HCT116 (cell line): Measurements from ENCODE around the gene ARHGEF25. TPM values are rescaled to one million over a fixed set of nuclear protein-coding genes. Genes with fewer than 3 reads are reported as not detected.

Experiments
- ATAC-seq: fragments of 200-7000 bp; cut with Tn5 transposase; 2 replicates; pipeline ENCODE4 v1.9.1; 2020; ENCODE audit warnings: mild to moderate bottlenecking, moderate library complexity
- BruUV-seq: library from RNA; stranded (reverse); fragments of 400-500 nt; replicated peaks from 2 replicates; lab custom pipeline; 2021; lab: Mats Ljungman, UMichigan
- CTCF ChIA-PET: fragments of 300-600 bp; sonication (Branson Sonifier 250); formaldehyde crosslinking; loops from one replicate; lab custom pipeline; 2021; ENCODE audit warnings: antibody characterized with exemption; lab: Charles Lee
- POLR2A ChIA-PET: fragments of 300-600, 350-600 bp; sonication (Branson Sonifier 250); formaldehyde crosslinking; loops from one replicate; lab custom pipeline; 2021; ENCODE audit warnings: antibody characterized with exemption; lab: Charles Lee
- RAD21 ChIA-PET, 2 experiments: fragments of 300-600 bp; sonication (Branson Sonifier 250); formaldehyde crosslinking; loops; one replicate each; lab custom pipeline; 2023; ENCODE audit warnings: low total read pairs in 2 of 2; ENCODE audit not compliant: uncharacterized antibody in 2 of 2, unreplicated experiment in 2 of 2, low non-redundant PET in 1 of 2; lab: Charles Lee
- DNase-seq: peaks from one replicate; pipeline ENCODE4 v3.0.0-alpha.2; 2010; ENCODE audit warnings: low read depth, low spot score
- H2AFZ ChIP-seq: fragments of 200-600 bp; shearing (Covaris generic), sonication (generic); 2 replicates; pipeline ENCODE4 v1.6.1; 2017; ENCODE audit warnings: low read depth, mixed run types, mixed read lengths, antibody characterized with exemption, low read length; ENCODE audit not compliant: poor library complexity, severe bottlenecking
- H3K27ac ChIP-seq: 2 replicates; pipeline ENCODE4 v1.5.1; 2012; ENCODE audit warnings: low read depth, low read length
- H3K27me3 ChIP-seq: fragments of 200-600 bp; sonication (generic); 2 replicates; pipeline ENCODE4 v1.6.1; 2016; ENCODE audit warnings: mixed run types, low read length, mixed read lengths; ENCODE audit not compliant: insufficient read depth
- H3K36me3 ChIP-seq, 2 experiments: fragments of 200-500 bp in 1 of 2; fragments of 200-600 bp in 1 of 2; sonication (Bioruptor generic) in 1 of 2; sonication (generic) in 1 of 2; 2 replicates each; pipeline versions ENCODE4 v1.5.1 to v1.6.1; 2014 to 2016; ENCODE audit warnings: low read length in 2 of 2, inconsistent platforms in 1 of 2, mixed read lengths in 1 of 2, mixed run types in 1 of 2; ENCODE audit not compliant: insufficient read depth in 2 of 2, control insufficient read depth in 1 of 2
- H3K4me1 ChIP-seq, 2 experiments: fragments of 200-600 bp in 1 of 2; sonication (generic) in 1 of 2; 2 replicates each; pipeline versions ENCODE4 v1.5.1 to v1.6.1; 2012 to 2017; ENCODE audit warnings: low read length in 2 of 2, inconsistent platforms in 1 of 2, mild to moderate bottlenecking in 1 of 2, mixed read lengths in 1 of 2, mixed run types in 1 of 2, moderate library complexity in 1 of 2; ENCODE audit not compliant: insufficient read depth in 2 of 2, control insufficient read depth in 1 of 2
- H3K4me2 ChIP-seq: fragments of 200-600 bp; sonication (generic); 2 replicates; pipeline ENCODE4 v1.6.1; 2017; ENCODE audit warnings: mixed run types, low read length, mixed read lengths
- H3K4me3 ChIP-seq, 2 experiments: fragments of 200-600 bp in 1 of 2; sonication (generic) in 1 of 2; replicated peaks in 1 of 2; 2 replicates each; pipeline ENCODE4 v1.5.1; 2011 to 2016; ENCODE audit warnings: low read length in 2 of 2, control low read depth in 1 of 2, low read depth in 1 of 2, mild to moderate bottlenecking in 1 of 2, mixed read lengths in 1 of 2, mixed run types in 1 of 2
- H3K79me2 ChIP-seq: fragments of 200-600 bp; sonication (generic); 2 replicates; pipeline ENCODE4 v1.6.1; 2017; ENCODE audit warnings: mild to moderate bottlenecking, mixed run types, low read length, moderate library complexity, mixed read lengths; ENCODE audit not compliant: insufficient read depth
- H3K9ac ChIP-seq: fragments of 200-600 bp; sonication (generic); 2 replicates; pipeline ENCODE4 v1.6.1; 2016; ENCODE audit warnings: low read length, mixed read lengths
- H3K9me2 ChIP-seq: fragments of 200-600 bp; sonication (generic), shearing (Covaris generic); 2 replicates; pipeline ENCODE4 v1.6.1; 2017; ENCODE audit warnings: mixed run types, mild to moderate bottlenecking, moderate library complexity; ENCODE audit not compliant: insufficient read depth
- H3K9me3 ChIP-seq, 2 experiments: fragments of 200-500 bp in 1 of 2; fragments of 200-600 bp in 1 of 2; sonication (Bioruptor generic) in 1 of 2; sonication (generic) in 1 of 2; 2 replicates each; pipeline ENCODE4 v1.6.1; 2014 to 2017; ENCODE audit warnings: low read length in 2 of 2, mixed read lengths in 2 of 2, inconsistent platforms in 1 of 2, low read depth in 1 of 2, mild to moderate bottlenecking in 1 of 2, mixed run types in 1 of 2, moderate library complexity in 1 of 2; ENCODE audit not compliant: control insufficient read depth in 1 of 2, insufficient read depth in 1 of 2
- H4K20me1 ChIP-seq: fragments of 200-600 bp; sonication (generic), shearing (Covaris generic); 2 replicates; pipeline ENCODE4 v1.6.1; 2017; ENCODE audit warnings: mixed run types, mild to moderate bottlenecking, moderate library complexity; ENCODE audit not compliant: insufficient read depth
- CEBPB ChIP-seq: IDR thresholded peaks from 2 replicates; pipeline ENCODE4 v1.6.1; 2012; ENCODE audit warnings: low read depth
- EGR1 ChIP-seq: IDR thresholded peaks from 2 replicates; pipeline ENCODE4 v1.6.1; 2012; ENCODE audit warnings: low read depth
- EZH2phosphoT487 ChIP-seq: fragments of 200-600 bp; IDR thresholded peaks from 2 replicates; pipeline ENCODE4 v1.6.1; 2018; ENCODE audit warnings: antibody characterized with exemption, borderline replicate concordance
- FOSL1 ChIP-seq: IDR thresholded peaks from 2 replicates; pipeline ENCODE4 v1.6.1; 2012; ENCODE audit warnings: low read depth
- POLR2AphosphoS5 ChIP-seq: IDR thresholded peaks from 2 replicates; pipeline ENCODE4 v1.6.1; 2011; ENCODE audit warnings: mild to moderate bottlenecking, low read depth, low read length, moderate library complexity
- RAD21 ChIP-seq: IDR thresholded peaks from 2 replicates; pipeline ENCODE4 v1.6.1; 2012; ENCODE audit warnings: low read depth, mild to moderate bottlenecking
- SIN3A ChIP-seq: IDR thresholded peaks from 2 replicates; pipeline ENCODE4 v1.6.1; 2012; ENCODE audit warnings: low read depth
- ZFX ChIP-seq: fragments of 450-650 bp; IDR thresholded peaks from 2 replicates; pipeline ENCODE4 v1.6.1; 2017
- intact Hi-C: fragments of 100-400 bp; cut with micrococcal nuclease; formaldehyde crosslinking; loops from 2 replicates; pipeline ENCODE4 v1.10.0; 2022
- total RNA-seq: library from RNA; stranded (reverse); gene quantifications from one replicate; pipeline ENCODE4 v1.2.1, GENCODE V29; 2021; ENCODE audit not compliant: unreplicated experiment
- TF ChIP-seq, protein P1 (sequence below): IDR thresholded peaks from 2 replicates; pipeline ENCODE4 v1.6.1; 2012
- TF ChIP-seq, protein P2 (sequence below): IDR thresholded peaks from 2 replicates; pipeline ENCODE4 v1.6.1; 2012; ENCODE audit warnings: low read depth

Gene ARHGEF25
- total RNA-seq, 1 experiment from 2014 or later, result 3.6 TPM

DNA sequence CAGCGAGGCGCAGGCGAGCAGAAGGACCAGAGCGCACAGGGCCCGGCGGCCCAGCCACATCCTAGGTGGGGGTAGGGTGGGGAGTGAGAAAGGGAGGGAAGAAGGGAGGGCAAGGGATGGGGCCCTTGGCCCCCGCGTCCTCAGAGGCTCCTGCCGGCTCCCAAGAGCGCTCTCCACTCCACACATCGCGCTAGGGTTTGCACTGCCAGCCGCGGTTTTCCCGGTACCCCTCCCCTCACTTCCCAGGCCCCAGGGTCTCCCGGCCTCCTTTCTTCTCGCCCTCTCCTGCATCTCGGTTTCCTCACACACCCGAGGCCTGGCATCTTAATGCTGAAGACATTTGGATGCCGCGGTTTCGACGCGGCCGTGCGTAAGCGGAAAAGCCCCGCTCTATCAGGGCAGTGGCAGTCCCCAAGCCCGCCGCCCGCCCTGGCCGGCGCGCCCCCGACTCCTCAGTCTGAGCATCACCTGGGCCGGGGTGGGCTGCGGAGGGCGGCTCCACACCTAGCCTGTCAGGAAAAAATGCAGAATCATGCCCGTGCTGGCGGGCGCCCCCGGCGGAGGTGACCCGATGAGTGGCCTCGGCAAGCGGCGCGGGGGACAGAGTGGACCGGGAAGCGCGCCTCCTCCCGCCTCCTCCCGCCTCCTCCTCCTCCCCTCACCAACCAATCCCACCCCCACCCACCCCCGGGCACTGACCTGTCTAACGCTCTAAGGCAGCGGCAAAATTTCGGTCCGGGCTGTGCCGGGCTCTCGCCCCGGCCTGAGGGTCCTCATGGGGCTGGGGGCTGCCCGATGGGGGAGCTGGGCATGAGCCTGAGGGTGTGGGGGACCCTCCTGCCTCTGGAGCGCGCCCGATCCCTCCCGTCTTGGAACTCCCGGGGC lies 21.1 kb downstream of the ARHGEF25 start:
- BruUV-seq, result TSS peak; percentile 50
- Histone ChIP-seq H2AFZ (no peak overlapping the region), H3K4me2 (peak overlapping the region; percentile 92), H3K36me3 (peaks cover 0 to 10% of the 10 kb centered on the region in 2 experiments; a peak in 1 of 4 replicates), H3K4me3 (peak overlapping the region; percentile 71 to 92), H3K9me3 (no peaks in the 10 kb centered on the region), H3K9ac (peak overlapping the region; percentile 86), H3K79me2 (peaks cover 13% of the 10 kb centered on the region), H3K27ac (peak overlapping the region; percentile 77), H4K20me1 (no peaks in the 10 kb centered on the region), H3K9me2 (no peaks in the 10 kb centered on the region), H3K4me1 (peaks cover 12 to 21% of the 10 kb centered on the region in 2 experiments), H3K27me3 (no peaks in the 10 kb centered on the region)
- ATAC-seq, result peak; percentile 56
- TF ChIP-seq, protein P1, sequence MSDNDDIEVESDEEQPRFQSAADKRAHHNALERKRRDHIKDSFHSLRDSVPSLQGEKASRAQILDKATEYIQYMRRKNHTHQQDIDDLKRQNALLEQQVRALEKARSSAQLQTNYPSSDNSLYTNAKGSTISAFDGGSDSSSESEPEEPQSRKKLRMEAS, result no peak
- 0 out of 2 replicates have a peak, but pooled peaks have one; percentile 41 for TF ChIP-seq ZFX
- POLR2A ChIA-PET, result no interaction called here
- RAD21 ChIA-PET, result interaction anchor here in 1 of 2 experiments (1.7 kb wide), 1 partner anchor 49 kb away, joined by 5 read pairs; no protein-coding TSS in a partner anchor
- no peak for DNase-seq
- intact Hi-C loops, result loop anchor here (2.0 kb wide), 2 partner anchors 42 to 60 kb away; partner anchors contain the start of gene PIP4K2C
- CTCF ChIA-PET, result interaction anchor here (1.0 to 2.0 kb wide), 3 partner anchors 12 to 49 kb away, joined by 4 to 7 read pairs (median 4); no protein-coding TSS in a partner anchor

DNA sequence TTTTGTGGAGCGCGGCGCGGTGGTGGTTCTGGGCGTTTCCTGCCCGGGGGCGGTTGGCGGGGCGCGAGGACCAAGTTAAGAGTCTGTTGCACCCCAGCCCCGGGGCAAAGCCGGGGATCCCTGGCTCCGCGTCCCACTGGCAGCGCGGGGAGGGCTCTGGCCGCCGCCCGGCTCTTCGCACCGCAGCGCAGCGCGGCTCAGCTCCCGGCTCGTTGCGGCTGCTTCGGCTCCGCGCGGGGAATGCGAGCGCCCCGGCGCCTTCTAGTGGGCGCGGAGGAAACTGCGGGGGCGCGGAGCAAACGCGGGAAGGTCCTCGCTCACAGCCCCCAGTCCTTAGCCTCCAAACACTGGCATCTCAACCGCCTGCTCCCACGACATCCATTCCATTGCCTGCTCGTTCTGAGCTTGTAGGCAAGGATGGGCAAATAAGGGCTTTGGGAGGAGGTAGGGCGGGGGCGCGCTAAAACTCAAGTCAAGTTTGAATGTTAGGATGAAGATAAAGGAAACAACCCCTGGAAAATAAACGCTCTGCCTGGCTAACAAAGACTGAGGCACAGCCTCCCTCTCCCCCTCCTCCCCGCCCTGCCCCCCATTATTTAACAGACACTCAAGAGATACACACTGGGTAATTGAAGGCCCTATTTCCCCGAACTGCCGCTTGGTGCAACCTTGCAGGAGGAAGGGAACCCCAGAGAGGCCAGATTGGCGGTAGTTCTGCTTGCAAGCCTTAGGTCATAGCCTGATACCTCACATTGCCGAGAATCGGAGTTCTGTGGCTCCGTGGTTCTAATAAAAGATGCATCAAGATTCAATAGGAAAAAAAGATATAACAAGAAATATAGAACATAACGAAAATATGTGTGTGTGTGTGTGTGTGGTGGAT lies 22.0 kb downstream of the ARHGEF25 start, which contains the start of gene B4GALNT1:
B4GALNT1 (minus strand) TSS at position 244 of the 883 bp plus-strand sequence. CDS start 1,069 bp downstream, outside the sequence.
- CTCF ChIA-PET, result interaction anchor here (1.0 to 2.0 kb wide), 4 partner anchors 11 to 50 kb away, joined by 4 to 8 read pairs (median 6); no protein-coding TSS in a partner anchor
- Histone ChIP-seq H3K27ac (peak within 1 kb of the TSS; percentile 77), H3K4me3 (peak within 1 kb of the TSS; percentile 71 to 92), H2AFZ (peak within 1 kb of the TSS; percentile 96), H3K79me2 (peaks cover 13% of the 10 kb centered on the region), H3K4me1 (peaks cover 12 to 21% of the 10 kb centered on the region in 2 experiments), H3K27me3 (no peaks in the 10 kb centered on the region), H3K36me3 (peaks cover 0 to 6% of the 10 kb centered on the region in 2 experiments; a peak in 1 of 4 replicates), H3K9me2 (no peaks in the 10 kb centered on the region), H3K9me3 (no peaks in the 10 kb centered on the region), H3K9ac (peak within 1 kb of the TSS; percentile 86), H3K4me2 (peak within 1 kb of the TSS; percentile 92), H4K20me1 (no peaks in the 10 kb centered on the region)
- intact Hi-C loops, result loop anchor here (1.0 to 2.0 kb wide), 3 partner anchors 42 to 60 kb away; partner anchors contain the start of gene PIP4K2C
- peak; percentile 46 for DNase-seq
- BruUV-seq, result no TSS peak
- RAD21 ChIA-PET, result interaction anchor here in 1 of 2 experiments (1.7 kb wide), 1 partner anchor 50 kb away, joined by 5 read pairs; no protein-coding TSS in a partner anchor
- POLR2A ChIA-PET, result interaction anchor here (0.6 kb wide), 1 partner anchor 81 kb away, joined by 3 read pairs; no protein-coding TSS in a partner anchor
- peak; percentile 87 for ATAC-seq
- peak; percentile 70 for TF ChIP-seq POLR2AphosphoS5
- TF ChIP-seq CEBPB, result no peak
- TF ChIP-seq FOSL1, result no peak
- TF ChIP-seq, protein P2, sequence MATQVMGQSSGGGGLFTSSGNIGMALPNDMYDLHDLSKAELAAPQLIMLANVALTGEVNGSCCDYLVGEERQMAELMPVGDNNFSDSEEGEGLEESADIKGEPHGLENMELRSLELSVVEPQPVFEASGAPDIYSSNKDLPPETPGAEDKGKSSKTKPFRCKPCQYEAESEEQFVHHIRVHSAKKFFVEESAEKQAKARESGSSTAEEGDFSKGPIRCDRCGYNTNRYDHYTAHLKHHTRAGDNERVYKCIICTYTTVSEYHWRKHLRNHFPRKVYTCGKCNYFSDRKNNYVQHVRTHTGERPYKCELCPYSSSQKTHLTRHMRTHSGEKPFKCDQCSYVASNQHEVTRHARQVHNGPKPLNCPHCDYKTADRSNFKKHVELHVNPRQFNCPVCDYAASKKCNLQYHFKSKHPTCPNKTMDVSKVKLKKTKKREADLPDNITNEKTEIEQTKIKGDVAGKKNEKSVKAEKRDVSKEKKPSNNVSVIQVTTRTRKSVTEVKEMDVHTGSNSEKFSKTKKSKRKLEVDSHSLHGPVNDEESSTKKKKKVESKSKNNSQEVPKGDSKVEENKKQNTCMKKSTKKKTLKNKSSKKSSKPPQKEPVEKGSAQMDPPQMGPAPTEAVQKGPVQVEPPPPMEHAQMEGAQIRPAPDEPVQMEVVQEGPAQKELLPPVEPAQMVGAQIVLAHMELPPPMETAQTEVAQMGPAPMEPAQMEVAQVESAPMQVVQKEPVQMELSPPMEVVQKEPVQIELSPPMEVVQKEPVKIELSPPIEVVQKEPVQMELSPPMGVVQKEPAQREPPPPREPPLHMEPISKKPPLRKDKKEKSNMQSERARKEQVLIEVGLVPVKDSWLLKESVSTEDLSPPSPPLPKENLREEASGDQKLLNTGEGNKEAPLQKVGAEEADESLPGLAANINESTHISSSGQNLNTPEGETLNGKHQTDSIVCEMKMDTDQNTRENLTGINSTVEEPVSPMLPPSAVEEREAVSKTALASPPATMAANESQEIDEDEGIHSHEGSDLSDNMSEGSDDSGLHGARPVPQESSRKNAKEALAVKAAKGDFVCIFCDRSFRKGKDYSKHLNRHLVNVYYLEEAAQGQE, result no peak
- TF ChIP-seq EGR1, result peak; percentile 86
- peak; percentile 49 for TF ChIP-seq RAD21
- TF ChIP-seq, protein P1, result peak; percentile 85
- TF ChIP-seq SIN3A, result peak; percentile 55; the same call in 1 of the 2 replicates
- TF ChIP-seq EZH2phosphoT487, result no peak
